Measurements from ENCODE around the gene EI24. TPM values are rescaled to one million over a fixed set of nuclear protein-coding genes. Genes with fewer than 3 reads are reported as not detected.

Gene EI24
- total and polyA plus RNA-seq, 9 of the 15 experiments (the other 6 are each of a cell fraction or from before 2014, with no cell fraction given) = 50.4 to 260 (median 168) TPM

DNA sequence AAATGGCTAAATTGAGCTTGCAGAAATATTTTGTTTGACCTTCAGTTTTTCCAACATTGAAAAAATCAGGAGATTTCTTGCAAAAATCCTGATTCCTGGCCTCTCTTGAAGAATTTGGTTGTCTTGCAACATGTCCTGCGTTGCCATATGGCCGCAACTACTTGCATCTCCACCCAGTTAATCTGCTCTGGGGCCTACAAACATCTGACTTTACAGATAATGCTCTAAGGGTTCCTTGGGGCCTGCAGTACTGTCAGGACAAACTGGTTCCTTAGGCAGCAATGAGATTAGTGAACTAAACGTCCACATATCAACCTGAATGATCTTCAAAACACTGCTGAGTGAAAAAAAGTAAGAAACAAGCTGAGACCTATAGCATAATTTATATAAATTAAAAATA lies 36.6 kb upstream of the EI24 start (continued):
- TF ChIP-seq E4F1 (CRISPR knock-in tag; IDR thresholded peaks at IDR 0.05; ENCODE audit: borderline replicate concordance) (no peak), SMARCC2 (IDR thresholded peaks at IDR 0.05; ENCODE audit: low read depth) (peak; percentile 77), TBL1XR1 (IDR thresholded peaks at IDR 0.05; ENCODE audit: low read length in 2 of 2) (peak in 1 of 2 experiments; percentile 58; a peak in 1 of 4 replicates), TOE1 (IDR thresholded peaks at IDR 0.05; ENCODE audit: borderline replicate concordance) (no peak), TOE1 (CRISPR knock-in tag; IDR thresholded peaks at IDR 0.05; ENCODE audit: borderline replicate concordance, low read depth) (no peak), POU5F1 (IDR thresholded peaks at IDR 0.05; ENCODE audit: borderline replicate concordance, low read depth, low read length, partially characterized antibody) (no peak), ZNF24 (IDR thresholded peaks at IDR 0.05) (no peak; the same call in 1 of the 2 replicates), CEBPG (CRISPR knock-in tag; IDR thresholded peaks at IDR 0.05) (peak; percentile 45; the same call in 1 of the 2 replicates), CEBPG (tag; conservative IDR thresholded peaks at IDR 0.05 in 1 of 2, IDR thresholded peaks at IDR 0.05 in 1 of 2) (peak; percentile 44 to 85; a peak in 3 of 4 replicates), RFX7 (CRISPR knock-in tag; IDR thresholded peaks at IDR 0.05) (no peak), ZNF318 (IDR thresholded peaks at IDR 0.05; ENCODE audit: borderline replicate concordance in 1 of 2, low read depth in 1 of 2) (no peak), MED1 (CRISPR knock-in tag; IDR thresholded peaks at IDR 0.05; ENCODE audit: borderline replicate concordance) (no peak), ARNT (IDR thresholded peaks at IDR 0.05) (peak in 1 of 2 experiments; percentile 70; a peak in 2 of 4 replicates), ZNF79 (CRISPR knock-in tag; IDR thresholded peaks at IDR 0.05; ENCODE audit: low read depth) (no peak)
